GM18498 (cell line): ENCODE data around the gene EIPR1.
"Not testable (repeated sequence)": the region's sequence is repeated elsewhere in the genome, so short reads cannot be mapped to it uniquely, and the experiment has no call there.

ENCODE experiments used
- ATAC-seq: cut with Tn5 transposase; IDR thresholded peaks from one replicate; pipeline ENCODE4 v1.9.1; 2021; ENCODE audit warnings: mild to moderate bottlenecking, moderate library complexity; ENCODE audit not compliant: unreplicated experiment

Gene EIPR1

DNA sequence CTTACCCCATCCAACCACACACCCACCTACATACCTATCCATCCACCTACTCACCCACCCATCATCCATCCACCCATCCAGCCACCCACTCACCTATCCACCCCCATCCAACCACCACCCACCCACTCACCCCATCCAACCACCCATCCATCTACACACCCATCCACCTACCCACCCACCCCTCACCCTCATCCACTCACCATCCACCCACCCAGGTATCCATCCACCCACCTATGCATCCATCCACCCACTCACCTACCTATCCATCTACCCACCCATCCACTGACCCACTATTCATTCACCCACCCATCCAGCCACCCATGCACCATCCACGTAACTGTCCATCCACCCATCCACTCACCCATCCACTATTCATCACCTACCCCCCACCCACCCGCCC is 194.8 kb downstream of the EIPR1 start:
- ATAC-seq = no peak

DNA sequence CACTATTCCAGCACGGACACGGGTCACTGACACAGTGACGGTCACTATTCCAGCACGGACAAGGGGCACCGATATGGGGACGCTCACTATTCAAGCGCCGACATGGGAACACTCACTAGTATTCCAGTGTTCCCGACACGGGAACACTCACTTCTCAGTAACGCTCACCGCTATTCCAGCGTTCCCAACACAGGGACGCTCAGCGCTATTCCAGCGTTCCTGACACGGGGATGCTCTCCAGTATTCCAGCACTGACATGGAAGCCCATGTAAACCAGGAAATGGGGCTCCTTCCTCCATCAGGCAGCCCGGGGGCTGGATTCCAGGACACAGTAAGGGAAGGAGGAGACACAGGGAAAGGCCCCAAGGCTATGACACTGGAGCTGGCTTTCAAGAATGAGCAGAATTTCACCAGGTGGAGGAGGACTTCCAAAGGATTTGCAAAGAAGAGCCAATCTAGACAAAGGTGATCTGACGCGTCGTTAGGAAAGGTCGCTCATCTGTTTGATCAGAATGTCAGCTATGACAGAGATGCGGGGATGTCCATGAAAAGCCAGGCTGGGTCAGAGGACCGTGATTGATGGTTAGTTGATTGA is 196.1 kb downstream of the EIPR1 start:
- no peak for ATAC-seq

DNA sequence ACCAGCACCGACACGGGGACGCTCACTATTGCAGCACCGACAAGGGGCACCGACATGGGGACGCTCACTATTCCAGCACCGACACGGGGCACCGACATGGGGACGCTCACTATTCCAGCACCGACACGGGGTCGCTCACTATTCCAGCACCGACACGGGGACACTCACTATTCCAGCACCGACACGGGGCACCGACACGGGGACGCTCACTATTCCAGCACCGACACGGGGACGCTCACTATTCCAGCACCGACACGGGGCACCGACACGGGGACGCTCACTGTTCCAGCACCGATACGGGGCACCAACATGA is 196.8 kb downstream of the EIPR1 start:
- ATAC-seq = not testable (repeated sequence)

DNA sequence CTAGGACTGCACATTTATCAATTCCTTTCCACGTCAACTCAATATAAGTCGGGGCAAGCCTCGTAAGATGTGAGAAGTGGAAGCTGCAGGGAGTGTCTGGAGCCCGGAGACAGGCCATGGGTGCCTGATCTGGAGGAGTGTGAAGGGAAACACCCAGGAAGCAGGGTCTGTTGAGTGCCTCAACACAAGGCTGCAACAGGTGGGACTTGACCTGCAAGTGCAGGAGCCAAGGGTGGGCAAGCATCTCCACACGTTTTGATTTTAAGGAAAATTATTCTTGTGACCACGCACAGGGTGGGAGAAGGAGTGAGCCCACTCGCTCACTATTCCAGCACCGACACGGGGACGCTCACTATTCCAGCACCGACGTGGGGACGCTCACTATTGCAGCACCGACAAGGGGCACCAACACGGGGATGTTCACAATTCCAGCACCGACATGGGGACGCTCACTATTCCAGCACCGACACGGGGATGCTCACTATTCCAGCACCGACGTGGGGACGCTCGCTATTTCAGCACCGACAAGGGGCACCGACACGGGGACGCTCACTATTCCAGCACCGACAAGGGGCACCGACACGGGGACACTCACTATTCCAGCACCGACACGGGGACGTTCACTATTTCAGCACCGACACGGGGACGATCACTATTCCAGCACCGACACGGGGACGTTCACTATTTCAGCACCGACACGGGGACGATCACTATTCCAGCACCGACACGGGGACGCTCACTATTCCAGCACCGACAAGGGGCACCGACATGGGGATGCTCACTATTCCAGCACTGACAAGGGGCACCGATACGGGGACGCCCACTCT is 197.3 kb downstream of the EIPR1 start:
- ATAC-seq = no peak

DNA sequence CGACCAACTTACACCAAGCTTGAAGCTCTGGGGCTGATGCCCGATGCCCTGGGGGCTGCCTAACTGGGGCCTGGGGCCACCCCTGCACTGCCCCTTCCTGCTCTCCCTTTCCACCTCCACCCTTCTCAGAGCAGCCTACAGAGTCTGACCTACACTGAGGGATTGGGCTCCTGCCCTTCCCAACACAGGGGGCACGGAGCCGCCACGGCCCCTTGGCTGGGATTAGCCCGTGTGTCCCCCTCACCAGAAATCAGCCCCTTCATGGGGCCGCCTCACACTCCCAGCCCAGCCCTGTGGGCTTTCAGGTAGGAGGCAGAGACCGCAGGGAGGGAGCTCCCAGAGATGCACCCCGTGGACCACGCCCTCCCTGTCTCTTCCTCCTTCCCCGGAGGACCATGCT is 198.0 kb downstream of the EIPR1 start:
- ATAC-seq = no peak

DNA sequence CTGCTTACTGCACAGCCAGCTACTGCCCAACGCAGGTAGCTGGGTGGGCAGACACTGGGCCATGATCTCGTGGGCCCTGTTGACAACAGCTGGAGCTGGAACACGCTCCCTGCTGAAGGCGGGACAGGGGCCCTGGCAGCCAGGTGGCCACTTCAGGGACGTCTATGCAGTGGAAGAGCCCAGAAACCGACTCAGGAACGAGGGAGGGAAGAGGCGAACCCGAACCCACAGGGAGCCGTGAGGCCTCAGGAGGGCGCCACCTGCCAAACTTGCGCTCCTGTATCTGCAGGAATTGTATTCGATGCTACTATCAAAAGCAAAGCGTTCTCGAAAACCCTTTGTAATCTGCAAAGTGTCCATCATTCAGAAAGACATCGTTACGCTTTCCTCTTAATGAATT is 198.4 kb downstream of the EIPR1 start:
- no peak for ATAC-seq

DNA sequence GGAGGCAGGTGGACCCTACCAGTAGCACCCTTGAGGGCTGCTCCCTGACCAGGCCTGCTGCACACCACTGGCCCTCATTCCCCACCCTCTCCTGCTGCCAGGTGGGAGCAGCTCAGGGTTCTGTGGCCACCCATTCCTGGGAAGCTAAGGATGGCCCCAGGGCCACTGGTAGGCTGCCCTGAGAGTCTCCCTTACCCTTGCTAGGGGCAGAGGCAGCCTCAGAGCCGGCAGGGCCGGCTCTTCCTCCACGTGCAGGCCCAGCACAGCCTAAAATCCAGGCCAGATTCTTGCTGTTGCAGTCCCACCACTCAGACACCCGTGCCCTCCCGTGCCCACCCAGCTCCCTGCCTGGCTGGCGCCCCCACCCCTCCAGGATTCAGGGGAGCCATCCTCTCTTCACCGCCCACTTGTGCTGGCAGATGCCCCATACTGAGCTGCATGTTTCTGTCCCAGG is 199.0 kb downstream of the EIPR1 start:
- no peak for ATAC-seq

DNA sequence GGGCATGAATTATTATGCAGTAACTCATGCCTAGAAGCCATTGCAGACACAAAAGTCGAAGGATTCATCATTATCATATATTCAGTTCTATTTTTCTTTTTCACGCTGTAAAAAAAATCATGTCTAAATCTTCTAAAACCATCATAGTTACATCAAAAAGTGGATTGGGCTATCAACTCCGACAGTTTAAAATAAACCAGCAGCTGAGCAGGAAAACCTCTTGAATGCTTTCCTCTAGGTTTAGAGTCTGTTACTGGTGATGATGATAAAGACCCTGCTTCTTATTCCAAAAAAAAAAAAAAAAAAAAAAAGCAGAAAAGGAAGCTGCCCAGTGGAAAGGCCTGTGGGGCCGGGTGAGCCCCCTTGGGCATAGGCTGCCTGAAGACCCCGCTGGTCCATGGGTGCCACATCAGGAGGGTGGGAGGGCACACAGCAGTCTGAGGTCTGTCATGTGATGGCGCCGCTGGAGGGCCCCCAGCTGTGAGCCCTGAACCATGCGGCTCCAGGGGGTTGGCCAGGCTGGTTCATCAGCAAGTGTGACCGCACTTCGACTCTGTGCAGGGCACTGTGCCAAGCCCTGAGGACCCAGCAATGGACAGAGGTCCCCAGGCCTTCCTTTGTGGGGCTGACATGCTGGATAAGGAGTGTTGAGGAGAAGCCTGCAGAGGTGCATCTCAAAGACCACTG is 199.6 kb downstream of the EIPR1 start:
- no peak for ATAC-seq

DNA sequence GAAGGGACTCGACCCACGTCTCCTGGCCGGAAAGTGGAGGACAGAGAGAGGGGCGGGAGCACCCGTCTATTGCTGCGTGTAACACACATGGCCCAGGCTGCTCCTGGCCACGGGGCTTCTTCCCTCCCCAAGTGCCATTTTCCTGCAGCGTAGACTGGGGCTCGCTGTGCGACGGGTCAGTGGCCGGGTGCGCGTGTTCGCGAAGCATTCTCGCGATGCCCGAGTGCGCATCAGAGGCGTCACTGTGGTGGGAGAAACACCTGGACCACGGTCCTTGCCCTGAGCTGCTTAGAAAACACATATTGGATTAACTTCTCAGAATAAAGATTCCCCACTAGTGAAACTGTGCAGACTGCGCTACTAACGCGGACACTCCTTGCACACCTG is 200.8 kb downstream of the EIPR1 start:
- no peak for ATAC-seq

DNA sequence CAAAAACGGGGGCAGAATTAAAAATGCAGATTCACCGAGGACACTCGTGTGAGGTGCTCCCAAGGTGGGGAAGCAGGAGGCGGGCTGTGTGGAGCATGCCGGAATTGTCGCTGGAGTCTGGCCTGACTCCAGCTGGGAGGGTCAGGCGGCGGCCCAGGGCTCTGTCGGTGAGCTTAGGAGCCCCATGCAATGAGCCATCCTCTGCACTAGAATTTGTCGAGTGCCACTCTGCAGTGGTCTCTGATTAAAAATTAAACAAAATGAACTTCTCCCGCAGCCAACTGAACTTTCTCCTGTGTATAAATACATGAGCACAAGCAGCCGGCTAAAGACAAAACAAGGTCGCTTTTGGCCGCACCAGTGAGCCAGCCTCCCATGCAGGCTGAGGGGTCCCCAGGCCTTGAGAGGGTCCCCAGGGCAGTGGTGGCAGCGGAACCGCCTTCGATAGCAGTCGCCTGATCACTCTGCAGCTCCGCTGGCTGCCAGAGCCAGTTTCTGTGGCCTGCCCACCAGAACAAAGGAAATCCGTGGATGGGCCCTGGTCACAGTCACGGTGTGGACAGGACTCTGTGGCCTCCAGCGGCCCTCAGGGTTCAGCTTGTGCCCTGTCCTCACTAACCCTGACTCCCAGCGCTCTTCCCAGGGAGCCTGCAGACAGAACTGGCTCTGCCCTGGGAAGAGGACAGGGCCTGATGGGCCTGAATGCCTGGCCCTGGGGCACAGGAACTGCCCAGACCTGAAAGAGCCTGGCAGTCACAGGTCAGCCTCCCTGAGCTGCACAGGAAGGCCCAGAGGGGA is 201.3 kb downstream of the EIPR1 start:
- ATAC-seq = no peak

DNA sequence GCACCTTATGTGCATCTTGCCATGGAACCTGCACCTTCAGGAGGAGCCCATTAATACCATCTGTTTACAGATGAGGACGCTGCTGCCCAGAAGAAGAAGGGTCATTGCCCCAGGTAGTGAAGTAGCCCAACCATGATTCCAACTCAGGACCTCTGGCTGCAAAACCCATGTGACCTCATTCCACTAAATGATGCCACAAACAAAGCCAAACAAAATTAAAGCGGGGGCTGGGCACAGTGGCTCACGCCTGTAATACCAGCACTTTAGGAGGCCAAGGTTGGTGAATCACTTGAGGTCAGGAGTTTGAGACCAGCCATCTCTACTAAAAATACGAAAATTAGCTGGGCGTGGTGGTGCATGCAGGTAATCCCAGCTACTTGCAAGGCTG is 202.1 kb downstream of the EIPR1 start:
- ATAC-seq = no peak

DNA sequence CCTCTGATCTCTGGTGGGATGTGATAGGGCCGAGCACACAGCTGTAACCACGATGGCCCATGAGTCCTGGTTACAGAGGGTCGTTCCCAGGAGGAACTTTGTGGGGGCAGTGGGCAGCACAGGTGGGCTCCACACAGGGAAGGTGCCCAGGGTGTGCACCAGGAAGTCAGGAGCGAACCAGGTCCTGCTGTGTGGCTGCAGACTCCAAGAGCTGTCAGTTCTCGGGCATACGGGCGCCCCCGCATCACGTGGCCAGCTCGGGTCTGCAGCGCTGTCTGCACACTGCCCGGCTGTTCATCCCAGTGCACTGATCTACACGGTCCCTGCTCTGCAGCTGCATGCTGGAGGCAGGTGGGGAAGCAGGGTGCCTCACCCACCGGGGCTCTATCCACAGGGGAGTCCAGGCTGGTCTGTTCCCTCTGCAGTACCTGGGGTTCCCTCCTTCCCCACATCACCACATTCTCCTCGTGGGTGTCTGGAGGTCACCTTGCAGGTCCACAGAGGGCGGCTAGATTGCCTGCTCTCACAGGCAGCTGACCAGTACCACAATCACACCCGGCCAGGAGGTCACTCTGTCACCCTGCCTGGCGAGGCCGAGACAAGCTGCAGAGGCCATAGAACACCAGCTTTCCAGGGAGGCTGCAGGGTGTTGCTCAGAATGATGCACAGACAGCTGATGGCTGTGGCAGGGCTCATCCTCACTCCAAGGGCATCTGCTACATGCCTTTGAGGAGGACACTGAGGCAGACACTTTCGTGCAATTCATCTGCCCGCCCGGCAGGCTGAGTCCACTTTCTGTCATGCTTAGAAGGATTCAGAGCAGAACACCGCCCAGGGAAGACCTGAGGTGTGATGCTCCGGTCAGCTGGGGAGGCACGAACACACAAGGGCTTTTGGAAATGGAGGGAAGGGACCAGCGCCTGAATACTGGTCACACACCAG is 202.7 kb downstream of the EIPR1 start:
- no peak for ATAC-seq

DNA sequence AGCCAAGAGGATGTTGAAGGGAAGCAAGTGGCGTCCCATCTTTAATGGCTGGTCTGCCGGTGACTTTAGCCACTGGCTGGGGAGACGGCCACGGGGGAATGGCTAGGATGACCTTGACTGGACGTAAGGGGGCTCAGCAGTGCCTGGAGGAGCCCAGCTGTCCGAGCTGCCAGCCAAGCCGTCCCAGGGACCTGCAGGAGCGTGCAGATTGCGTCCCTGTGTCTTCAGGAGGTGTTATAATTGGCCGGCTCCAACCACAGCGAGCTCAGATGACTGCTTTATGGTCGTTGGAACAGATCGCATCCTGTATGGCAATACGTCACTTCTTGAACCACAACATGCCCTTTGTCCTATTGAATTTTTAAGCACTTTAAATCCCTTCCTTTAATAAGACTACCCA is 204.6 kb downstream of the EIPR1 start:
- no peak for ATAC-seq

DNA sequence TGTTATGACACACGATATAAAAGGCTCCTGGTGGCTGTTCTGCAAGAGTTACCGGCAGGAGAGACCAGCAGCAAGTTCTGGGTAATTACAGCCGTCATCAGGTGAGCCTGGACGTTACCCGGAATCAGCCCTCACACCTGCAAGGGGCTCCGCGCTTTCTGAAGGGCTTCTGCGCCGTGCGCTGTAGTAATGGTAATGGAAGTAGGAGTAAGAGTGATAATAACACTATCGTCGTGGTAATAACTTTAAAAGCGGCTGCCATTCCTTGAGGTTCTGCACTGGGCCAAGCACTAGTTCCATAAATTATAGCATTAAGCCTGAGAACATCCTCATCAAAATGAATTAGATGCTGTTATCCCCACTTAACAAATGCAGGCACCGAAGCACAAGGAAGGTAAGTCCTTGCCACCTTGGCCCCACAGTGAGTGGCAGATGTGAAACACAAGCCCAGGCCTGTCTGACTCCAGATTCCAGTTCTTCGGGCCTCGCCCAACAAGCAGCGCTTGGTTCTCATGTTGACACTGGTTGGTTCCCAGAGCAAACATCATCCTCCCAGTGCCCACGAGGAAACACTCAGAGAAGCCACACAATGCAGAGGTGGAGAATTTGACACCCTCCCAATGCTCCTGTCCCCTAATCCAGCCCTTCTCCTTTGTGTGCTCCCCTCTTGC is 205.2 kb downstream of the EIPR1 start:
- no peak for ATAC-seq

DNA sequence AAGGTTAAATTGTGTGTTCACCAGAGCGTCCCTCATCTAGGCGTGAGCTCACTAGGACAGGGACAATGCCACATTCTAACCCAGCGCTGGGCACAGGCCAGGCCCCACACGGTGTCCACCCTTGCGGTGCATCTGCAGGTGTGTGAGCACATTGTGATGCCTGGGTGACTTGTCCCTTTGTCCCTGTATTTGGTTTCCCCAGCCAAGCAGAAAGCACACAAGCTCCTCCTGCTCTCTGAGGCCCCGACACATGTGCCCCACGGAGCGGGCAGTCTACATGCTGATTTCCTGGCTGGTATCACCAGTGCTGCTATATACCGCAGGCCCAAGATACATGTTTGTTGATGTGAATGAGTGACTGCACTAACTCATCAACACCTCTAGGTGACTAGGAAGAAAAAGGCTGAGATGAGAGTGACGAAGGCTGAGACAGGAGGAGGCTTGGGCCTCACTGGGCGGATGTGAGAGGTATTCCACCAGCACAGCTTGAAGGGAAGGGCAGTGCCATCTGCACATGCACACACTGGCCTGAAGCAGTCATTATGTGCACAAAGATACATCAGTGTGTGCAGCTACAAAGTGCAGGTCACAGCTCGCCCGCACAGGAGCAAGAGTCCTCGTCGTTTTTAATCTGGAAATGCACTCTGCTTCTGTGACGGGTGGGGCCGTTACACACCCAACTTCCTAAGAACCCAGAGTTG is 205.9 kb downstream of the EIPR1 start:
- no peak for ATAC-seq

DNA sequence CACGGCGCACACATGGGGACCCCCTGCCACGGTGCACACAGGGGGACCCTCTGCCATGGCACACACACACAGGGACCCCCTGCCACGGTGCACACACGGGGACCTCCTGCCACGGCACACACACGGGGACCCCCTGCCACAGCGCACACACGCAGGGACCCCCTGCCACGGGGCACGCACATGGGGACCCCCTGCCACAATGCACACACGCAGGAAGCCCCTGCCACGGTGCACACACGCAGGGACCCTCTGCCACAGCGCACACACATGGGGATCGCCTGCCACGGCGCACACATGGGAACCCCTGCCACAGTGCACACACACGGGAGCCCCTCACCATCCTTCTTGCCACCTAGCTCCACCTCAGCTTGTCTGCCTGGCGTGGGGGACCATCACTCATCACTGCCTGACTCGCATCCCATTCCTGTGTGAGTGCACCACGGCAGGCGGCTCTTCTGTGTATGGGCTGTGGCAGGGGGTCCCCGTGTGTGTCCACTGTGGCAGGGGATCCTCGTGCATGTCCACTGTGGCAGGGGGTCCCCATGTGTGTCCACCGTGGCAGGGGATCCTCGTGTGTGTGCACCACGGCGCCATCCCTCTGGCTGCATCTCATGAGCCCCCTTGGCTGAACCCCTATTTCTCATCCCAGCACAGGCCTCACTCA is 206.7 kb downstream of the EIPR1 start:
- ATAC-seq = no peak

DNA sequence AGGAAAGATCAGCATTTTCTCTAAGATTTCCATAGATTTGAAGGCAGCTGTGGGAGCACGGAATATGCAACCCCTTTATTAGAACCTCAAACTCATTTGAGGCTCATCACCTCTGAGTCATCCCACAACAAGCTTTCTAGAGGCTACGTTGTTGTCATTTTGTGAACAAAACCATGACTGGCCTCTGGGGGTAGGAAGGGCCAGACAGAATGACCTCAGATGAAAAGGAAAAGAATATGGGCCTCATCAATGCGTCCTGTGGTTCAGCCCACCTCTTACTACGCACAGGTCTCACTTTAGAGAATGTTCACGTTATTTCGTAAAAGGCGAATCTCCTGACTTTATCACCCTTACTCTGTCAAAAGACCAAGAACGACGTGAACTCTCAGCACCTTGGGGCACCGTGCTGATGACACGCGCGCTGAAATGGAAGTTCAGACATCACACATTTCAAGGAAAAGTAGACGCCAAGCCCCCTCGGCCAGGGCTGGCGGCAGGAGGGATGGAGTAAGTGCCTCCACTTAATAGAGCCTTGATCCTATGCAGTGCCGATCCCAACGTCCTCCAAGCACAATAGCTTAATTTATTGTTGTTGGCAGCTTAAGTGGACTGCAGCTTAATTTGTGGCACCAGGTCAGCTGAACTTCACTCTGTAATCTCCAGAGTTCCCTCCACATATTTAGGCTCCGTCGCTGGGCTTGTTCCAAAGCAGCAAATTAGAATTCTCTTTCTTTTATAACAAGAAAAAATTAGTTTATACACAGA is 208.3 kb downstream of the EIPR1 start:
- no peak for ATAC-seq
